Type B pancreatic cell (in vitro differentiated cells): Measurements from ENCODE around the gene SNX17. TPM values are rescaled to one million over a fixed set of nuclear protein-coding genes. Genes with fewer than 3 reads are reported as not detected.
"Not testable (repeated sequence)": the region's sequence is repeated elsewhere in the genome, so short reads cannot be mapped to it uniquely, and the experiment has no call there.

Source experiments
- DNase-seq: peaks from one replicate; pipeline ENCODE4 v3.0.0; 2021; ENCODE audit warnings: mixed read lengths; ENCODE audit not compliant: unreplicated experiment; ENCODE audit errors: extremely low spot score
- H3K27ac Mint-ChIP-seq: 2 replicates; pipeline ENCODE4 v1.8.0; 2021; ENCODE audit warnings: mild to moderate bottlenecking, mixed read lengths
- H3K27me3 Mint-ChIP-seq: 2 replicates; pipeline ENCODE4 v1.8.0; 2021; ENCODE audit warnings: mixed read lengths
- H3K36me3 Mint-ChIP-seq: 2 replicates; pipeline ENCODE4 v1.8.0; 2021; ENCODE audit warnings: mixed read lengths
- H3K4me1 Mint-ChIP-seq: one replicate; pipeline ENCODE4 v1.8.0; 2021; ENCODE audit warnings: mixed read lengths; ENCODE audit not compliant: unreplicated experiment
- H3K4me3 Mint-ChIP-seq: 2 replicates; pipeline ENCODE4 v1.8.0; 2021; ENCODE audit warnings: mild to moderate bottlenecking, mixed read lengths
- H3K9me3 Mint-ChIP-seq: 2 replicates; pipeline ENCODE4 v1.8.0; 2021; ENCODE audit warnings: mixed read lengths
- total RNA-seq: library from RNA; stranded (reverse); gene quantifications from 2 replicates; pipeline ENCODE4 v1.2.1, GENCODE V29; 2021; ENCODE audit warnings: low replicate concordance
- TF ChIP-seq, protein P1 (sequence below): fragments of 200-600 bp; sonication (generic); conservative IDR thresholded peaks from 2 replicates; pipeline ENCODE4 v1.5.0; 2021; ENCODE audit warnings: antibody characterized with exemption, mild to moderate bottlenecking

Gene SNX17
- total RNA-seq, 1 donor from 2014 or later, result 94.3 TPM

- TF ChIP-seq, protein P1, sequence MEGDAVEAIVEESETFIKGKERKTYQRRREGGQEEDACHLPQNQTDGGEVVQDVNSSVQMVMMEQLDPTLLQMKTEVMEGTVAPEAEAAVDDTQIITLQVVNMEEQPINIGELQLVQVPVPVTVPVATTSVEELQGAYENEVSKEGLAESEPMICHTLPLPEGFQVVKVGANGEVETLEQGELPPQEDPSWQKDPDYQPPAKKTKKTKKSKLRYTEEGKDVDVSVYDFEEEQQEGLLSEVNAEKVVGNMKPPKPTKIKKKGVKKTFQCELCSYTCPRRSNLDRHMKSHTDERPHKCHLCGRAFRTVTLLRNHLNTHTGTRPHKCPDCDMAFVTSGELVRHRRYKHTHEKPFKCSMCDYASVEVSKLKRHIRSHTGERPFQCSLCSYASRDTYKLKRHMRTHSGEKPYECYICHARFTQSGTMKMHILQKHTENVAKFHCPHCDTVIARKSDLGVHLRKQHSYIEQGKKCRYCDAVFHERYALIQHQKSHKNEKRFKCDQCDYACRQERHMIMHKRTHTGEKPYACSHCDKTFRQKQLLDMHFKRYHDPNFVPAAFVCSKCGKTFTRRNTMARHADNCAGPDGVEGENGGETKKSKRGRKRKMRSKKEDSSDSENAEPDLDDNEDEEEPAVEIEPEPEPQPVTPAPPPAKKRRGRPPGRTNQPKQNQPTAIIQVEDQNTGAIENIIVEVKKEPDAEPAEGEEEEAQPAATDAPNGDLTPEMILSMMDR, result no peak
- H3K27me3 Mint-ChIP-seq, result no peaks in the 10 kb centered on the region
- no peak overlapping the region for H3K4me3 Mint-ChIP-seq
Measured at GRCh38 chr2:27350106-27350693, 20.2 kb upstream of the SNX17 start.

GRCh38 chr2:27351802-27352598, 18.4 kb upstream of the SNX17 start:
- Mint-ChIP-seq H3K9me3 (no peaks in the 10 kb centered on the region), H3K4me1 (peaks cover 24% of the 10 kb centered on the region), H3K36me3 (peaks cover 11% of the 10 kb centered on the region), H3K27ac (no peak overlapping the region), H3K4me3 (no peak overlapping the region), H3K27me3 (no peaks in the 10 kb centered on the region)
- TF ChIP-seq, protein P1, result no peak
- no peak for DNase-seq

More at GRCh38 chr2:27350106-27350693, 20.2 kb upstream of the SNX17 start:
- Mint-ChIP-seq H3K27ac (no peak overlapping the region), H3K9me3 (no peaks in the 10 kb centered on the region), H3K4me1 (peaks cover 20% of the 10 kb centered on the region), H3K36me3 (peaks cover 4% of the 10 kb centered on the region)
- DNase-seq, result no peak

- peak overlapping the region; percentile 91 for H3K27ac Mint-ChIP-seq
- not testable (repeated sequence) for H3K27me3 Mint-ChIP-seq, H3K9me3 Mint-ChIP-seq, H3K4me3 Mint-ChIP-seq, DNase-seq
- peaks cover 31% of the 10 kb centered on the region for H3K4me1 Mint-ChIP-seq
- peaks cover 14% of the 10 kb centered on the region for H3K36me3 Mint-ChIP-seq
Measured at GRCh38 chr2:27353386-27353761, 17.0 kb upstream of the SNX17 start.

- TF ChIP-seq, protein P1, result no peak
- DNase-seq, result no peak
- Mint-ChIP-seq H3K9me3 (no peaks in the 10 kb centered on the region), H3K36me3 (peaks cover 18% of the 10 kb centered on the region), H3K27me3 (no peaks in the 10 kb centered on the region), H3K27ac (peak overlapping the region; percentile 91), H3K4me1 (peaks cover 31% of the 10 kb centered on the region), H3K4me3 (peak overlapping the region; percentile 77)
Measured at GRCh38 chr2:27353762-27354596, 16.4 kb upstream of the SNX17 start.

- Mint-ChIP-seq H3K27me3 (no peaks in the 10 kb centered on the region), H3K27ac (peak overlapping the region; percentile 91), H3K4me3 (peak overlapping the region; percentile 77), H3K4me1 (peaks cover 31% of the 10 kb centered on the region), H3K36me3 (peaks cover 18% of the 10 kb centered on the region), H3K9me3 (no peaks in the 10 kb centered on the region)
- TF ChIP-seq, protein P1, result no peak
- DNase-seq, result no peak
Measured at GRCh38 chr2:27354597-27354927, 15.9 kb upstream of the SNX17 start.

DNA sequence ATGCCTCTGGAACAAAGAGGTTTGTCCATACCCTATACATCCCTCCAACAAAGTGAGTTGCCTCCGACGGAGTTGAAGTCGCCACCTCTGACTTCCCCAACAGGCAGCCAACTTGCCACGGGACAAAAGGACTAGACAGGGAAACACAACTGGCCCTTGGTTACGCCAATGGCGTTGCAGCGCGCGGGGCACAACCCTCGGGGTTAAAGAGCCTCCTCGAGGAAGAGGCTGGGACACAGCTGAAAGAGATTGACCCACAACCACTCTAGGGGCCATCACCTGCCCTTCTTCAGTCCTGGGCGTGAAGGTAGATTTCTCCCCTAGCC, 14.4 kb upstream of the SNX17 start:
- TF ChIP-seq, protein P1, result no peak
- Mint-ChIP-seq H3K36me3 (peaks cover 18% of the 10 kb centered on the region), H3K4me3 (peak overlapping the region; percentile 98), H3K4me1 (peaks cover 31% of the 10 kb centered on the region), H3K27me3 (no peaks in the 10 kb centered on the region), H3K27ac (peak overlapping the region; percentile 98), H3K9me3 (no peaks in the 10 kb centered on the region)
- DNase-seq, result no peak
